AG10803 (cell line): ENCODE measurements around the gene DTNB.
"Not testable (repeated sequence)": the region's sequence is repeated elsewhere in the genome, so short reads cannot be mapped to it uniquely, and the experiment has no call there.

Experiments used
- DNase-seq: peaks from one replicate; pipeline ENCODE4 v3.0.0; 2010; ENCODE audit warnings: low read depth
- H3K4me3 ChIP-seq: 2 replicates; pipeline ENCODE4 v1.5.1; 2011; ENCODE audit warnings: mild to moderate bottlenecking, low read length, control low read depth
- TF ChIP-seq, protein P1 (sequence below): conservative IDR thresholded peaks from 2 replicates; pipeline ENCODE4 v1.5.1; 2011; ENCODE audit warnings: mild to moderate bottlenecking, low read length, control low read depth, inconsistent platforms

The DTNB gene

DNA sequence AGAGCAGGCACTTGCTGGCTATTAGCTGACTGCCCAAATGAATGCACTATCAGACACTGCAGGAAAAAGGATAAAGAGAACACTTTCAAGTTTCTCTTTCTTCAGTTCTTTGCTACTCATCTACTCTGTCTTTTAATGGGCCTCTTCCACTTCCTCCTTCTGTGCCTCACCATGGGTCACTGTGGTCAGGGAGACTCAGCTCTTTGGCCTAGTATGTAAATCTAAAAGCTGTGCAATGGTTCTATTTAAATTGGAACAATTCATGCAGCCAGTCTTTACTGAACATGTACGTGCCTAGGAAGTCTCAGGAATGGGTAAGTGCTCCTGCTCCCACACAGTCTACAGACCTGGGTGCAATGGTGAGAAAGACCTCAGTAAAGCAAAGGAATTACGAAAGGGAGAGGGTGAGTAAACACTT is 252.5 kb downstream of the DTNB start:
- DNase-seq, result no peak
- TF ChIP-seq, protein P1, sequence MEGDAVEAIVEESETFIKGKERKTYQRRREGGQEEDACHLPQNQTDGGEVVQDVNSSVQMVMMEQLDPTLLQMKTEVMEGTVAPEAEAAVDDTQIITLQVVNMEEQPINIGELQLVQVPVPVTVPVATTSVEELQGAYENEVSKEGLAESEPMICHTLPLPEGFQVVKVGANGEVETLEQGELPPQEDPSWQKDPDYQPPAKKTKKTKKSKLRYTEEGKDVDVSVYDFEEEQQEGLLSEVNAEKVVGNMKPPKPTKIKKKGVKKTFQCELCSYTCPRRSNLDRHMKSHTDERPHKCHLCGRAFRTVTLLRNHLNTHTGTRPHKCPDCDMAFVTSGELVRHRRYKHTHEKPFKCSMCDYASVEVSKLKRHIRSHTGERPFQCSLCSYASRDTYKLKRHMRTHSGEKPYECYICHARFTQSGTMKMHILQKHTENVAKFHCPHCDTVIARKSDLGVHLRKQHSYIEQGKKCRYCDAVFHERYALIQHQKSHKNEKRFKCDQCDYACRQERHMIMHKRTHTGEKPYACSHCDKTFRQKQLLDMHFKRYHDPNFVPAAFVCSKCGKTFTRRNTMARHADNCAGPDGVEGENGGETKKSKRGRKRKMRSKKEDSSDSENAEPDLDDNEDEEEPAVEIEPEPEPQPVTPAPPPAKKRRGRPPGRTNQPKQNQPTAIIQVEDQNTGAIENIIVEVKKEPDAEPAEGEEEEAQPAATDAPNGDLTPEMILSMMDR, result no peak
- no peak overlapping the region for H3K4me3 ChIP-seq

GRCh38 chr2:25419678-25420242 is 253.6 kb downstream of the DTNB start:
- H3K4me3 ChIP-seq, result no peak overlapping the region
- TF ChIP-seq, protein P1, result no peak
- DNase-seq, result no peak

DNA sequence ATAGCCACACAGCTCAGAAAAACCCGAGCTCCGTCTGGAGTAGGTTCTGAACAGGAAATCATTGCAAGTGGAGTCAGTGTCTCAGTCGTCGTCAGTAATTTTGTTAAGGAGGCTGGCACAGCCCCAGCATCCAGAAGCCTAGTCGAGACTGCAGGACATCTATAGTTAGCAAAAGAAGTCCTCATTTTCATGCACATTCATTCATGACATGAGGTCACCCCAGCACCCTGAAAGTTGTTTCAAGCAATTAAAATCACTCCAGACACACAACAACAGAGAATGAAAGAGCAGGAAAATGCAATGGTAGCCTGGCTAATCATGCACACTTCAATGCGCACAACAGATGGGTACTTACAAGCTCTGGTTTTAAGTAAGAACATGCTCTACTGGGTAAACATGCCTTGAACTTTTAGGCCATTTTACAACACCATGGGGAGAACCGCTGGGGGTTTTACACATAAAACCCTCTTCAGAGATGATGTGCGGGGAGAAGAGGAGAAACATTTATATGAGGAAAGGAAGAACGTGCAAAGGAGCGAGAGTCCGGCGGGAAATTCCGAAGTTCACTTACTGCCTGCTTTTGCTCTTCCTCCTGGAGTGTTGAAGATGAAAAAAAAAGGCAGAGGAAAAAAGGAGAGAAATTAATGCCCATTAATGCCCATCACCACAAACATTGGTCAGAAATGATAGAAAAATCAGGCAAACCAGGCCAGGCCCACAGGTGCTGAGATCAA is 254.3 kb downstream of the DTNB start:
- no peak for DNase-seq
- TF ChIP-seq, protein P1, result no peak
- H3K4me3 ChIP-seq, result no peak overlapping the region

DNA sequence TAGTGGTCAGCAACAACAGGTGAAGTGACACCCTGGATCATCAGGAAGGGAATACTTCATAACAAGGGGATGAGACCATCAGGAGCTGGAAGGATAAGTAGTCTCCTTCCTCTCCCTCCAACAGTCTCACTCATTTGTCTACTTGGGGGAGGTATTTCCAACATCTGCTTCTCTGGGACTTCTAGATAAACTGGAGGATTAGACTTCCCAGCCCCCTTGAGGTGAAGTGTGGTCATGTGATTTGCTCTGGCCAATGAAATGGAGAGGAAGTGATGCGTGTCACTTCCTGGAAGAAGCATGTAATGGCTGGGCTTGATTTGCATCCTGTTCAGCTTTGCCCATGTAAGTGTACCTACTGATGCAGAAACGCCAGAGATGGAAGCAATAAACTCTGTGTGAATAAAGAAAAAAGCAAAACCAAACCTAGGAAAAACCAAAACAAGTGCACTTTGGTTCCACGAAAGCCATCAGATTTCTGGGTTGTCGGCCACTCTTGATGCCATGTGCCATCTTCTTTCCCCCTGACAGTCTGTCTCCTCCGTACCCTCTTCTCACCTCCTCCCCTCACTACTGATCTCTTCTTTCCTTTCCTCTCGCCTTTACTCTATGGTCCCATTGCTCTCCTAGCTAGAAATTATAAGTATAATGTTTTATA is 255.5 kb downstream of the DTNB start:
- H3K4me3 ChIP-seq, result no peak overlapping the region
- TF ChIP-seq, protein P1, result no peak
- no peak for DNase-seq

GRCh38 chr2:25416674-25417073 is 256.7 kb downstream of the DTNB start:
- DNase-seq, result no peak
- no peak overlapping the region for H3K4me3 ChIP-seq
- TF ChIP-seq, protein P1, result no peak

DNA sequence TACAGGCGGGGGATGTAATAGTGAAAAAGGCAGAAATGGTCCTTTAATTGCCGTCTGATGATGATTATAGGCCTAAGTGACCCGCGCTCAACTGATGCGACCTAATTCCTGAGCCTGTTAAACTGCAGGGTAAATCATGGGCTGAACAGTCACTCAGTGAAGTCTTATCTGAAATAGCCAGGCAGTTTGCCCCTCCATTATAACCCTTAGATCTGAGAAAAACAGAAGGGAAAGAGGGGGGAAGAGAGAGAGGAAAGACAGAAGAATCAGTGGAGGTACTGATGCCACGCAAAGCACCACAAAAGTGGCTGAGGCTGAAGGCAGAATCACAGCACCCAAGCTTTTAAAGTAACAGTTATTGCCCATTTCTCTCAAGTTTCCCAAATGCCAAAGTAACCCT is 258.6 kb downstream of the DTNB start:
- DNase-seq, result no peak
- TF ChIP-seq, protein P1, result no peak
- no peak overlapping the region for H3K4me3 ChIP-seq

- H3K4me3 ChIP-seq, result not testable (repeated sequence)
Observed at GRCh38 chr2:25413409-25413808, 260.0 kb downstream of the DTNB start.

More at GRCh38 chr2:25413409-25413808, 260.0 kb downstream of the DTNB start:
- not testable (repeated sequence) for DNase-seq
